HepG2 (cell line): ENCODE measurements around the gene CBX5. TPM values are rescaled to one million over a fixed set of nuclear protein-coding genes. Genes with fewer than 3 reads are reported as not detected.

Experiments
- ATAD3A ChIP-seq: sonication (generic); formaldehyde crosslinking; IDR thresholded peaks from 2 replicates; pipeline ENCODE4 v1.4.0; 2020; ENCODE audit warnings: missing genetic modification reagents
- EZH2 ChIP-seq: conservative IDR thresholded peaks from 2 replicates; pipeline ENCODE4 v1.6.1; 2012; ENCODE audit warnings: mild to moderate bottlenecking, low read depth, low read length, moderate library complexity
- HNRNPH1 ChIP-seq: fragments of 200-400 bp; formaldehyde crosslinking; optimal IDR thresholded peaks from 2 replicates; pipeline ENCODE3; 2017; ENCODE audit warnings: mild to moderate bottlenecking, low read depth, low read length
- NBN ChIP-seq: fragments of 450-650 bp; conservative IDR thresholded peaks from 2 replicates; pipeline ENCODE4 v1.6.1; 2017
- ZFY ChIP-seq: sonication (generic); formaldehyde crosslinking; IDR thresholded peaks from 2 replicates; pipeline ENCODE4 v1.4.0; 2020; ENCODE audit warnings: missing genetic modification reagents
- ZNF550 ChIP-seq: sonication (generic); formaldehyde crosslinking; IDR thresholded peaks from 2 replicates; pipeline ENCODE4 v1.4.0; 2020; ENCODE audit warnings: mild to moderate bottlenecking, missing genetic modification reagents, borderline replicate concordance
- ZNF780A ChIP-seq: sonication (generic); formaldehyde crosslinking; IDR thresholded peaks from 2 replicates; pipeline ENCODE4 v1.8.0; 2022; ENCODE audit warnings: mild to moderate bottlenecking, missing genetic modification reagents, moderate library complexity
- polyA plus RNA-seq, 8 experiments: library from polyadenylated mRNA; depleted of rRNA in 3 of 8; stranded (reverse) in 7 of 8; unstranded in 1 of 8; fragments of >200 nt; fragmentation: Illumina TruSeq in 4 of 8; extraction: Trizol in 4 of 8; gene quantifications; 2 replicates each; pipeline versions ENCODE4 v1.2.1 to v1.2.3, GENCODE V29; 2011 to 2016; ENCODE audit warnings: low read depth in 4 of 8, missing spikeins in 1 of 8, mixed read lengths in 1 of 8; ENCODE audit not compliant: insufficient read depth in 1 of 8
- total RNA-seq, 5 experiments: library from RNA; depleted of rRNA; stranded (reverse); fragments of >200 nt; fragmentation: Illumina TruSeq; extraction: Trizol; gene quantifications; 2 replicates each; pipeline ENCODE4 v1.2.3, GENCODE V29; 2016; ENCODE audit warnings: low read depth in 1 of 5
- TF ChIP-seq, protein P1 (sequence below): IDR thresholded peaks from 2 replicates; pipeline ENCODE4 v1.6.1; 2016
- TF ChIP-seq, protein P2 (sequence below): sonication (generic); formaldehyde crosslinking; IDR thresholded peaks from 2 replicates; pipeline ENCODE4 v1.4.0; 2020; ENCODE audit warnings: missing genetic modification reagents, borderline replicate concordance
- TF ChIP-seq, protein P3 (sequence below): sonication (generic); formaldehyde crosslinking; IDR thresholded peaks from 2 replicates; pipeline ENCODE4 v1.4.0; 2020; ENCODE audit warnings: missing genetic modification reagents
- TF ChIP-seq, protein P4 (sequence below): sonication (generic); formaldehyde crosslinking; IDR thresholded peaks from 2 replicates; pipeline ENCODE4 v1.8.0; 2022; ENCODE audit warnings: missing genetic modification reagents, low read depth, mild to moderate bottlenecking, borderline replicate concordance
- TF ChIP-seq, protein P5 (sequence below): sonication (generic); formaldehyde crosslinking; IDR thresholded peaks from 2 replicates; pipeline ENCODE4 v1.5.1; 2020; ENCODE audit warnings: mild to moderate bottlenecking, moderate library complexity, missing genetic modification reagents
- TF ChIP-seq, protein P6 (sequence below): sonication (generic); formaldehyde crosslinking; conservative IDR thresholded peaks from 2 replicates; pipeline ENCODE4 v1.8.1; 2023; ENCODE audit warnings: missing genetic modification reagents
- TF ChIP-seq, protein P7 (sequence below): sonication (generic); formaldehyde crosslinking; IDR thresholded peaks from 2 replicates; pipeline ENCODE4 v1.8.1; 2023; ENCODE audit warnings: mild to moderate bottlenecking, inconsistent platforms, moderate library complexity, missing genetic modification reagents, borderline replicate concordance

Gene CBX5
- total and polyA plus RNA-seq, 2 of the 13 experiments (the other 11 are each of a cell fraction or from before 2014, with no cell fraction given), result 16.0 to 22.2 TPM

DNA sequence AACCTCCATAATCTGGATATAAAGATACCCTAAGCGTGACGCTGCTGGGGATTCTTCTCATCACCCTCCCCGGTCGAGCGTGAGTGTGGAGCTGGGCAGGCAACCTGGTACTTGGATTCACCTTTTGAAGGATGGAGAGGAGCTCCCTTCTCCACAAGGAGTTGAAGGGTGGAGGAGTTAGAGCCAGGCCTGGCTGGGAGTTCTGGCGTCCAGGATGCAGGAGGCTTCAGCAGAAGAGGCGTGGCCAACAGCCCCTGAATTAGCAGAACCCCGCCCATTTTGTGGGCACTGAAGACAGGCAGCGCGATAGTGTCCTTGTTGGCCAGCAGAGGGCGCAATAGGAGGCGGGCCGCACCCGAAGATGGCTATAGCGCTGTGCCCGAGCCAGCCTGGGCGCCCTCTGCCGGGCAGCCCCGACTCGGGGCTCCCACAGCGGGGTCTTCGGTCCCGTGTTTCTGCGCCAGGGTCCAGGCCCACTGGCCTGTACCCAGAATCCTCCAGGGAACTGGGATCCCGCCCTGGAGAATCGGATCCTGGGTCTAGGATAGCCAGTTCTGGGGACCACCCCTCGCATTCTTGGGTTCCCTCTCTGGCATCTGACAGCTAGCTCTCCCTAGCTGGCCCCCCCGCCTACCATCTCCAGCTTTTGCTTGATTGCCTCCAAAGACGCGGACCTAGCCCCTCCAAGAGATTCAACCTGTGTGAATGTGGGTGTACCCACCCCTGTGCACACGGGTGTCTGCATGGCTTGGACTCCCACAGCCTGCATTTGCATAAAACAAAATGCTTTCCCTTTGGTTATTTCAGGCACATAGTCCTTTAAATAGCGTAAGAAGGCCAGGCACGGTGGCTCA is 65.1 kb downstream of the CBX5 start (continued):
- TF ChIP-seq, protein P1, sequence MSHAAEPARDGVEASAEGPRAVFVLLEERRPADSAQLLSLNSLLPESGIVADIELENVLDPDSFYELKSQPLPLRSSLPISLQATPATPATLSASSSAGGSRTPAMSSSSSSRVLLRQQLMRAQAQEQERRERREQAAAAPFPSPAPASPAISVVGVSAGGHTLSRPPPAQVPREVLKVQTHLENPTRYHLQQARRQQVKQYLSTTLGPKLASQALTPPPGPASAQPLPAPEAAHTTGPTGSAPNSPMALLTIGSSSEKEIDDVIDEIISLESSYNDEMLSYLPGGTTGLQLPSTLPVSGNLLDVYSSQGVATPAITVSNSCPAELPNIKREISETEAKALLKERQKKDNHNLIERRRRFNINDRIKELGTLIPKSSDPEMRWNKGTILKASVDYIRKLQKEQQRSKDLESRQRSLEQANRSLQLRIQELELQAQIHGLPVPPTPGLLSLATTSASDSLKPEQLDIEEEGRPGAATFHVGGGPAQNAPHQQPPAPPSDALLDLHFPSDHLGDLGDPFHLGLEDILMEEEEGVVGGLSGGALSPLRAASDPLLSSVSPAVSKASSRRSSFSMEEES (CRISPR knock-in tag), result no peak
- TF ChIP-seq, protein P2, sequence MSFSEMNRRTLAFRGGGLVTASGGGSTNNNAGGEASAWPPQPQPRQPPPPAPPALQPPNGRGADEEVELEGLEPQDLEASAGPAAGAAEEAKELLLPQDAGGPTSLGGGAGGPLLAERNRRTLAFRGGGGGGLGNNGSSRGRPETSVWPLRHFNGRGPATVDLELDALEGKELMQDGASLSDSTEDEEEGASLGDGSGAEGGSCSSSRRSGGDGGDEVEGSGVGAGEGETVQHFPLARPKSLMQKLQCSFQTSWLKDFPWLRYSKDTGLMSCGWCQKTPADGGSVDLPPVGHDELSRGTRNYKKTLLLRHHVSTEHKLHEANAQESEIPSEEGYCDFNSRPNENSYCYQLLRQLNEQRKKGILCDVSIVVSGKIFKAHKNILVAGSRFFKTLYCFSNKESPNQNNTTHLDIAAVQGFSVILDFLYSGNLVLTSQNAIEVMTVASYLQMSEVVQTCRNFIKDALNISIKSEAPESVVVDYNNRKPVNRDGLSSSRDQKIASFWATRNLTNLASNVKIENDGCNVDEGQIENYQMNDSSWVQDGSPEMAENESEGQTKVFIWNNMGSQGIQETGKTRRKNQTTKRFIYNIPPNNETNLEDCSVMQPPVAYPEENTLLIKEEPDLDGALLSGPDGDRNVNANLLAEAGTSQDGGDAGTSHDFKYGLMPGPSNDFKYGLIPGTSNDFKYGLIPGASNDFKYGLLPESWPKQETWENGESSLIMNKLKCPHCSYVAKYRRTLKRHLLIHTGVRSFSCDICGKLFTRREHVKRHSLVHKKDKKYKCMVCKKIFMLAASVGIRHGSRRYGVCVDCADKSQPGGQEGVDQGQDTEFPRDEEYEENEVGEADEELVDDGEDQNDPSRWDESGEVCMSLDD (CRISPR knock-in tag), result no peak
- no peak for TF ChIP-seq ZNF780A (CRISPR knock-in tag)
- TF ChIP-seq HNRNPH1, result no peak
- TF ChIP-seq NBN, result no peak
- TF ChIP-seq, protein P3, sequence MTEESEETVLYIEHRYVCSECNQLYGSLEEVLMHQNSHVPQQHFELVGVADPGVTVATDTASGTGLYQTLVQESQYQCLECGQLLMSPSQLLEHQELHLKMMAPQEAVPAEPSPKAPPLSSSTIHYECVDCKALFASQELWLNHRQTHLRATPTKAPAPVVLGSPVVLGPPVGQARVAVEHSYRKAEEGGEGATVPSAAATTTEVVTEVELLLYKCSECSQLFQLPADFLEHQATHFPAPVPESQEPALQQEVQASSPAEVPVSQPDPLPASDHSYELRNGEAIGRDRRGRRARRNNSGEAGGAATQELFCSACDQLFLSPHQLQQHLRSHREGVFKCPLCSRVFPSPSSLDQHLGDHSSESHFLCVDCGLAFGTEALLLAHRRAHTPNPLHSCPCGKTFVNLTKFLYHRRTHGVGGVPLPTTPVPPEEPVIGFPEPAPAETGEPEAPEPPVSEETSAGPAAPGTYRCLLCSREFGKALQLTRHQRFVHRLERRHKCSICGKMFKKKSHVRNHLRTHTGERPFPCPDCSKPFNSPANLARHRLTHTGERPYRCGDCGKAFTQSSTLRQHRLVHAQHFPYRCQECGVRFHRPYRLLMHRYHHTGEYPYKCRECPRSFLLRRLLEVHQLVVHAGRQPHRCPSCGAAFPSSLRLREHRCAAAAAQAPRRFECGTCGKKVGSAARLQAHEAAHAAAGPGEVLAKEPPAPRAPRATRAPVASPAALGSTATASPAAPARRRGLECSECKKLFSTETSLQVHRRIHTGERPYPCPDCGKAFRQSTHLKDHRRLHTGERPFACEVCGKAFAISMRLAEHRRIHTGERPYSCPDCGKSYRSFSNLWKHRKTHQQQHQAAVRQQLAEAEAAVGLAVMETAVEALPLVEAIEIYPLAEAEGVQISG (CRISPR knock-in tag), result peak; percentile 96
- TF ChIP-seq ZNF550 (CRISPR knock-in tag), result no peak
- TF ChIP-seq, protein P4, sequence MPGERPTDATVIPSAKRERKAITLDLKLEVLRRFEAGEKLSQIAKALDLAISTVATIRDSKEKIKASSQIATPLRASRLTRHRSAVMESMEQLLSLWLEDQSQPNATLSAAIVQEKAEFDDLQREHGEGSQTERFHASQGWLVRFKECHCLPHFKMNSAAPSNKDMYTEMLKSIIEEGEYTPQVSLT (CRISPR knock-in tag), result no peak
- TF ChIP-seq, protein P5, sequence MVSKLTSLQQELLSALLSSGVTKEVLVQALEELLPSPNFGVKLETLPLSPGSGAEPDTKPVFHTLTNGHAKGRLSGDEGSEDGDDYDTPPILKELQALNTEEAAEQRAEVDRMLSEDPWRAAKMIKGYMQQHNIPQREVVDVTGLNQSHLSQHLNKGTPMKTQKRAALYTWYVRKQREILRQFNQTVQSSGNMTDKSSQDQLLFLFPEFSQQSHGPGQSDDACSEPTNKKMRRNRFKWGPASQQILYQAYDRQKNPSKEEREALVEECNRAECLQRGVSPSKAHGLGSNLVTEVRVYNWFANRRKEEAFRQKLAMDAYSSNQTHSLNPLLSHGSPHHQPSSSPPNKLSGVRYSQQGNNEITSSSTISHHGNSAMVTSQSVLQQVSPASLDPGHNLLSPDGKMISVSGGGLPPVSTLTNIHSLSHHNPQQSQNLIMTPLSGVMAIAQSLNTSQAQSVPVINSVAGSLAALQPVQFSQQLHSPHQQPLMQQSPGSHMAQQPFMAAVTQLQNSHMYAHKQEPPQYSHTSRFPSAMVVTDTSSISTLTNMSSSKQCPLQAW, result no peak
- no peak for TF ChIP-seq ATAD3A (CRISPR knock-in tag)
- no peak for TF ChIP-seq EZH2
- TF ChIP-seq, protein P6, sequence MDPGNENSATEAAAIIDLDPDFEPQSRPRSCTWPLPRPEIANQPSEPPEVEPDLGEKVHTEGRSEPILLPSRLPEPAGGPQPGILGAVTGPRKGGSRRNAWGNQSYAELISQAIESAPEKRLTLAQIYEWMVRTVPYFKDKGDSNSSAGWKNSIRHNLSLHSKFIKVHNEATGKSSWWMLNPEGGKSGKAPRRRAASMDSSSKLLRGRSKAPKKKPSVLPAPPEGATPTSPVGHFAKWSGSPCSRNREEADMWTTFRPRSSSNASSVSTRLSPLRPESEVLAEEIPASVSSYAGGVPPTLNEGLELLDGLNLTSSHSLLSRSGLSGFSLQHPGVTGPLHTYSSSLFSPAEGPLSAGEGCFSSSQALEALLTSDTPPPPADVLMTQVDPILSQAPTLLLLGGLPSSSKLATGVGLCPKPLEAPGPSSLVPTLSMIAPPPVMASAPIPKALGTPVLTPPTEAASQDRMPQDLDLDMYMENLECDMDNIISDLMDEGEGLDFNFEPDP, result no peak
- TF ChIP-seq, protein P7, sequence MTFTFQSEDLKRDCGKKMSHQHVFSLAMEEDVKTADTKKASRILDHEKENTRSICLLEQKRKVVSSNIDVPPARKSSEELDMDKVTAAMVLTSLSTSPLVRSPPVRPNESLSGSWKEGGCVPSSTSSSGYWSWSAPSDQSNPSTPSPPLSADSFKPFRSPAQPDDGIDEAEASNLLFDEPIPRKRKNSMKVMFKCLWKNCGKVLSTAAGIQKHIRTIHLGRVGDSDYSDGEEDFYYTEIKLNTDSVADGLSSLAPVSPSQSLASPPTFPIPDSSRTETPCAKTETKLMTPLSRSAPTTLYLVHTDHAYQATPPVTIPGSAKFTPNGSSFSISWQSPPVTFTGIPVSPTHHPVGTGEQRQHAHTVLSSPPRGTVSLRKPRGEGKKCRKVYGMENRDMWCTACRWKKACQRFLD (CRISPR knock-in tag), result no peak
- peak; percentile 28; the same call in 1 of the 2 replicates for TF ChIP-seq ZFY
